Brain microvascular endothelial cell (primary cell): ENCODE measurements around the gene CUX1.

Experiments
- DNase-seq: peaks from one replicate; pipeline ENCODE4 v3.0.0-alpha.2; 2020
- H3K27ac ChIP-seq: fragments of 250-450 bp; sonication (Bioruptor Pico); 2 replicates; pipeline ENCODE4 v1.5.1; 2020; ENCODE audit warnings: mild to moderate bottlenecking, moderate library complexity
- H3K27me3 ChIP-seq: fragments of 250-450 bp; sonication (Bioruptor Pico); replicated peaks from 2 replicates; pipeline ENCODE4 v1.5.1; 2020; ENCODE audit warnings: mild to moderate bottlenecking
- H3K36me3 ChIP-seq: fragments of 250-450 bp; sonication (Bioruptor Pico); replicated peaks from 2 replicates; pipeline ENCODE4 v1.5.1; 2020; ENCODE audit warnings: mild to moderate bottlenecking
- H3K4me3 ChIP-seq: 2 replicates; pipeline ENCODE4 v1.5.1; 2011; ENCODE audit warnings: low read depth, mild to moderate bottlenecking, control low read depth, low read length, moderate library complexity
- in situ Hi-C: cut with HindIII; loops from 2 replicates; pipeline ENCODE4 v1.10.0; 2017; ENCODE audit warnings: low sequenced_read_pairs, low pct_ligation_motif_present
- TF ChIP-seq, protein P1 (sequence below): IDR thresholded peaks from 2 replicates; pipeline ENCODE4 v1.5.1; 2011; ENCODE audit warnings: low read depth, mild to moderate bottlenecking, moderate library complexity, low read length, control low read depth, inconsistent platforms; ENCODE audit errors: missing control alignments

The CUX1 gene

DNA sequence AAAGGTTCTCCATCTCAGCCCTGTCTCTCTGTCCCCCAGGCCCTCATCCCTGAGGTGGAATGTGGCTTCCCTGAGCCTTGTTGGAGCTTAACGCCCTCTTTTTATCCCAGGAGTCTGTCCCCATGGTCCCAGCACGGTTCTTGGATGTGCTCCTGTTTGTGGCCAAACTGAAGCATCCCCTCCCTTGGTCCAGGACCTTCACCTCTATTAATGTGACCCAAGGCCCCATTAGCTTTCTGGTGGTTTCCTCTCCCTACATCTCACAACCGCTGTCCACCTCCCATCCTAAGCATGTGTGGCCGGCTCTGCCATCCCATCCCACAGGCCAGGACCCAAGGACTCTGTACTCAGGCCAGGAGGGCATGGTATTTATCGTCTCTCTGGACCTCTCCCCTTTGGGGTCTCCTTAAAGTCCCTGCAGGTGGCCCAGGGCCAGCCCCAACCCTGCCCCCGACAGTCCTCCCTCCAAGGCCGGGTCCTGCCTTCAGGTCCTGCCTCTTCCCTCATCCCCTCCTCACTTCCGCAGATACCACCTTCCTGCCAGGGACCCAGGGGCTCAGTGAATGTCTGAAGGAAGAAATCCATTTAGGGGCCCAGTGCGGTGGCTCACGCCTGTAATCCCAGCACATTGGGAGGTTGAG is 453.9 kb downstream of the CUX1 start:
- TF ChIP-seq, protein P1, sequence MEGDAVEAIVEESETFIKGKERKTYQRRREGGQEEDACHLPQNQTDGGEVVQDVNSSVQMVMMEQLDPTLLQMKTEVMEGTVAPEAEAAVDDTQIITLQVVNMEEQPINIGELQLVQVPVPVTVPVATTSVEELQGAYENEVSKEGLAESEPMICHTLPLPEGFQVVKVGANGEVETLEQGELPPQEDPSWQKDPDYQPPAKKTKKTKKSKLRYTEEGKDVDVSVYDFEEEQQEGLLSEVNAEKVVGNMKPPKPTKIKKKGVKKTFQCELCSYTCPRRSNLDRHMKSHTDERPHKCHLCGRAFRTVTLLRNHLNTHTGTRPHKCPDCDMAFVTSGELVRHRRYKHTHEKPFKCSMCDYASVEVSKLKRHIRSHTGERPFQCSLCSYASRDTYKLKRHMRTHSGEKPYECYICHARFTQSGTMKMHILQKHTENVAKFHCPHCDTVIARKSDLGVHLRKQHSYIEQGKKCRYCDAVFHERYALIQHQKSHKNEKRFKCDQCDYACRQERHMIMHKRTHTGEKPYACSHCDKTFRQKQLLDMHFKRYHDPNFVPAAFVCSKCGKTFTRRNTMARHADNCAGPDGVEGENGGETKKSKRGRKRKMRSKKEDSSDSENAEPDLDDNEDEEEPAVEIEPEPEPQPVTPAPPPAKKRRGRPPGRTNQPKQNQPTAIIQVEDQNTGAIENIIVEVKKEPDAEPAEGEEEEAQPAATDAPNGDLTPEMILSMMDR: no peak
- in situ Hi-C loops: no loop called here

DNA sequence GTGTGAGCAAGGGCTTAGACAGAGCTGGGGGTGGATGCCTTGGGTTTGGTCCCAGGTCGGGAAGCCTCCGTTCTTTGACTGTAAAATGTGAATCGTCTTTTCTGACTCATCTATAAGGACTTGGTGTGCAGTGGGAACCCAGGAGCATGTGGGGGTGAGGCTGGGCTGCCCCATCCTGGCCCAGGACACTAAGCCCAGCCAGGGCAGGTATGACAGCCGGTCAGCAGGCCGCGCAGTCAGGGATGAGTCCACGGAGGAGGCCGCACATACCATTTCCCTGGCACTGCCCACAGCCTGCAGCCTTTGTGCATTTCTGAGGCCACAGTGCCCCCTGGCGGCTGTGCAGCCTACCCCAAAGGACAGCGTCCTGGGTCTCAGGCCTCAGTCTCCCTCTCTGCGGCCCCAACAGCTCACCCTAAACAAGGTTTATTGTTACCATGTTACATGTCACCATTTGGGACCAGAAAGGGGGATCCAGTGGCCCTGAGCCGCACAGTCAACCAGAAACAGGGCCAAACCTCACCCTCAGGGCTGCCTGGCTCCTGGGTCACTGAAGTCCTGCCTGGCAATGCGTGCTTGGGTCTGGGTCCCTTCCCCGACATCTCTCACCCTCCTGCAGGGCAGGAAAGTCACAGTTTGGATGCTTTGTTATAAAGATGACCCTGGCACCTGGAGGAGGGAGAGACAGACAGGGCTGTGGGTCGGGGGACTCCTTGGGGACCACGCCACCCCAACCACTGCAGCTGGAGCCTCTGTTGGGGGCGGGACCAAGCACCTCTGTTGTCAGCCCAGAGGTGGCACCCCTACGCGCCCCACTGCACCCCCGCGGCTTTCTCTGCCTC is 454.9 kb downstream of the CUX1 start:
- in situ Hi-C loops: no loop called here

More for the DNA sequence above, 453.9 kb downstream of the CUX1 start:
- no peak for DNase-seq
- Histone ChIP-seq H3K27me3 (no peaks in the 10 kb centered on the region), H3K4me3 (no peak overlapping the region), H3K36me3 (no peaks in the 10 kb centered on the region), H3K27ac (no peak overlapping the region)

DNA sequence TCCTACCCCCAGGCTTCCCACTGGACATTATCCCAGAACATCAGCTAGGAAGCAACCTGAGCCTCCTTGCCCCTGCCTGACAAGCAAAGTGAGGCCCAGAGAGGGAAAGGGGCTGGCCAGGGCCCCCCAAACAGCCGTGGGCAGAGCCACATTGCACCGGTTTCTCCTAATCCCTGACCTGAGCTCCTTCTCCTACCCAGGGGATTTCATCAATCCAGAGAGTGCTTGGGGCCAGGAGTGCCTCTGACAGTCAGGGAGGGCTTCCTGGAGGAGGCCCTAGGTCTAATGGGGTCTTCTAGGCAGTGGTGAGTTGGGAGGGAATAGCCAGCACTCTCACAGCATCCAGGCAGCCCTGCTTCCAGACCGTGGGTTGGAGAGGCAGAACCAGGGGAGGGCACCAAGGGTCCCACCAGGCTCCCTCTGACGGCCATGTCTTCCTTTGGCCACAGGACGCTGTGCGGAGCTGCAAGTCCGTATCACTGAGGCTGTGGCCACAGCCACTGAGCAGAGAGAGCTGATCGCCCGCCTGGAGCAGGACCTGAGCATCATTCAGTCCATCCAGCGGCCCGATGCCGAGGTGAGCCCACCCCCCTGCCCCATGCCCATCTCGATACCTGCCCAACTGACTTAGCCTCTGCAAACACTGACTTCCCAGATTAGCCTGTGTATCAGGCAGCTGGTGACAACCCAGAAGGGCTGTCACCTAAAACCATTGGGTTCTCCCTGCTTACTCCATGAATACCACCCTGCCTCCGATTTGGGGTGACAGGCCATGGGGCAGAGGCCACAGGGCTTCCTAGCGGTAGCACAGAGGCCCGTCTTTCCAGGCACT is 455.7 kb downstream of the CUX1 start:
- in situ Hi-C loops: no loop called here
- H3K27ac ChIP-seq: no peak overlapping the region

More for the DNA sequence above, 454.9 kb downstream of the CUX1 start:
- Histone ChIP-seq H3K27ac (no peak overlapping the region), H3K36me3 (no peaks in the 10 kb centered on the region), H3K4me3 (no peak overlapping the region), H3K27me3 (no peaks in the 10 kb centered on the region)
- DNase-seq: peak; percentile 48
- TF ChIP-seq, protein P1: peak; percentile 95

DNA sequence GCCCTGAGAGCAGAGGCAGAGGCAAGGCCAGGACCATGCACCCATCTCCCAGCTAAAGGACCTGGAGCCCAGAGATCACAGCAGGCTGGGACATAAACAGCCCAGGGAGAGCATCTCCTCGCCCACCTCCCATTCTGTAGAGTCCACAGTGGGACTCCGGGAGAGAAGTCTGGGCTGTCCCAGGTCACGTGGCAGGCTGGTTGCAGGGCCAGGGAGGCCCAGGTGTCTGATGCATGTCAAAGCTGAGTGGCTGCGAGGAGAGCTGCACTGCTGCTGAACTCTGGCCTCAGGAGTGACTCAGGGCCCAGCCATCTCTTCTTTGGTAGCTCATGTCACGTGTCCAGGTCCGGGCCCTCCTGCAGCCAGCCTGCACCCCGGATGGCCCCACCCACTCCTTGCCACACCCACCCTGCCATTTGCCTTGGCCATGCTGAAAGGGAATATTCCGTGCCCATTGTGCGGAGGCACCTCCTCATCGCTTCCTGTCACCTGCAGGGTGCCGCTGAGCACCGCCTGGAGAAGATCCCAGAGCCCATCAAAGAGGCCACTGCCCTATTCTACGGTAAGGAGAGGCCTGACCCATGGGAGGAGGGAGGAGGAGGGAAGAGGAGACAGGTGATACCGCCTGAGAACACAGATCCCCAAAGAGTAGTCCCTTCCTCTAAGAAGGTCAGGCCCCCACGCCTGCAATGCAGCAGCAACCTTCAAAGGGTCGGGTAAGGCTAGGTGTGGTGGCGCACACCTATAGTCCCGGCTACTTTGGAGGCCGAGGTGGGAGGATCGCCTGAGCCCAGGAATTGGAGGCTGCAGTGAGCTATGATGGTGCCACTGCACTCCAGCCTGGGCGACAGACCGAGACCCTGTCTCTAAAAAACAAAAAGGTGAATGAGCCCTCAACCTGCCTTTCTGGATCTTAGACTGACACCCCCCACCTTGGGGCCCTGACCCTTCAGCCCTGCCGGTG is 456.6 kb downstream of the CUX1 start:
- Histone ChIP-seq H3K27ac (no peak overlapping the region), H3K36me3 (no peaks in the 10 kb centered on the region), H3K27me3 (no peaks in the 10 kb centered on the region), H3K4me3 (no peak overlapping the region)
- peak; percentile 60 for DNase-seq
- in situ Hi-C loops: no loop called here
- TF ChIP-seq, protein P1: no peak

More for the DNA sequence above, 455.7 kb downstream of the CUX1 start:
- H3K27me3 ChIP-seq: no peaks in the 10 kb centered on the region
- no peak for DNase-seq
- no peaks in the 10 kb centered on the region for H3K36me3 ChIP-seq
- H3K4me3 ChIP-seq: no peak overlapping the region
- TF ChIP-seq, protein P1: no peak

DNA sequence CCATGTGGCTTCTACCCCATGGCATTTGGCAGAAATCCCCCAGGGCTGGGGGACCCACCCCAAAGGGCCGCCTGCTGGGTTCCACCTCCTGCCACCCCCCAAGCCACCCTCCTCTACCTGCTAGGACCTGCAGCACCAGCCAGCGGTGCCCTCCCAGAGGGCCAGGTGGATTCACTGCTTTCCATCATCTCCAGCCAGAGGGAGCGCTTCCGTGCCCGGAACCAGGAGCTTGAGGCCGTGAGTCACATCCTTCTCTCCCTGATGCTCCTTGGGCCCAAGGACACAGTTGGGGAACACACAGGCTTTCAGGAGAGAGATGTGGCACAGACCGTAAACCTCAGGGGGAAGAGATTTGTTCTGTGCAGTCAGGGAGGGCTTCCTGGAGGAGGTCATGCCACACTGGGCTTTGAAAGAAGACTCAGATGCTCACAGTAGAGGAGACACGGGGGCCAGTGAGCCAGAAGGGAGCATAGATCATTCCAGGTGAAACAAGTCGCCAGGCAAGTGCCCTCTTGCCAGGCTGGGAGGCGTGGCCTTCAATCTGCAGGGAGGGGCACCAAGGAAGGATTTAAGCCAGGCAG is 457.8 kb downstream of the CUX1 start:
- TF ChIP-seq, protein P1: no peak
- in situ Hi-C loops: no loop called here
- Histone ChIP-seq H3K27me3 (no peaks in the 10 kb centered on the region), H3K36me3 (no peaks in the 10 kb centered on the region), H3K27ac (no peak overlapping the region), H3K4me3 (no peak overlapping the region)
- no peak for DNase-seq
